CMK (cell line): ENCODE data around the gene ANKS1A.

ENCODE experiments used
- DNase-seq: peaks from one replicate; pipeline ENCODE4 v3.0.0-alpha.2; 2010; ENCODE audit warnings: low read depth

The ANKS1A gene

DNA sequence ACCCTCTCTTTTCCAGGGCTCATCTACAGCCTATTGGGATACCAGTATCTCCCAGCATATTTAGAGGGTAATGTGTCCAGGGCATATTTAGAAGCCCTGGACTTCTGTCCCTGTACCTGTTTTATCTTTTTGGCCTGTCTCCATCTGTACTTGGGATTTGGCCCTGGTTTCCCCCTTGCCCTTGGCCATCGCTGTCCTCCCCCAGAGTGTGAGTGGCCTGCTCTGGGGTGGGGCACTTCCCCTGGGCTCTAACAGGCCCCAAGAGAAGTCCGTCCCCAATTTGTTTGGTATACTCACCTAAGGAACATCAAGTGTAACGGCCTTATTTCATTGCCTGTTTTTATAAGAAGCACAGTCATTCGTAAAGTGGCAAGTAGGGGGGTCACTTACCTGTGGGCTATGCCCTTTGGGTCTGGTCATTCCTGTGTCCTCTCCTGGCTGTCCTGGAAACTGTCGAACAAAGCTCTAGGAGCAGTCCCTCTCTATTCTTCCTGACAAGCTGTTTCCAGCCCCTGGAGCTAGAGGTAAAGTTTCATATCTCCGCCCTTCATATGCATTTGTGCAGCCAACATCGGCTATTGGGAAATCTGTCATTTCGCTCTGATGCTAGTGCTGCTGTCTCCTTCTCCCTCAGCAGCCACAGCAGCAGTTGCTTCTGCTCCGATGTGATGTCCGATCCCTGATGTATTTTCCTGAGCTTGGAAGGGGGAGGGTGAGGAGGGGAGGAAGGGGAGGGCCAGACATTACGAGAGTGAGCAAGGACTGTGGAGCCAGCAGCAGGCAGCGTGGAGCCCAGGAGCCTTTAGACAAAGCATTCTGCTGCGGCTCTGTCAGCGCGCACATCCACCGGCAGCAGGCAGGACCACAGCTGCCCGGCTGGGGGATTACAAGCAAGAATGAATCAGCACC, 168.6 kb downstream of the ANKS1A start:
- no peak for DNase-seq

DNA sequence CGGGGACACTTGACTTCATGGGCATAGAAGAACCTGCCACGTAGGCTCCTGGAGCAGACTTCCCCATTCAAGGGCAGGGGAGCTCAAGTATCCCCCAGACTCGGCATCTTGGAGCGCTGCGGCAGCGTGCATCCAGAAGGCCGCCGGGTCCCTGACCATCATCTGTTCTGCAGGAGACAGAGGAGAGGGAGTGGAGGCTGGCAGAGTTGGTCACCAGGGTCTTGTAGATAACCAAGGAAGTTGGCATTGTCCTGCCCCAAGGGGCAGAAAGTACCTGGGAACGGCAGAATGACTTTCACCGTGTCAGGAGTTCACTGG, 169.3 kb downstream of the ANKS1A start:
- no peak for DNase-seq

DNA sequence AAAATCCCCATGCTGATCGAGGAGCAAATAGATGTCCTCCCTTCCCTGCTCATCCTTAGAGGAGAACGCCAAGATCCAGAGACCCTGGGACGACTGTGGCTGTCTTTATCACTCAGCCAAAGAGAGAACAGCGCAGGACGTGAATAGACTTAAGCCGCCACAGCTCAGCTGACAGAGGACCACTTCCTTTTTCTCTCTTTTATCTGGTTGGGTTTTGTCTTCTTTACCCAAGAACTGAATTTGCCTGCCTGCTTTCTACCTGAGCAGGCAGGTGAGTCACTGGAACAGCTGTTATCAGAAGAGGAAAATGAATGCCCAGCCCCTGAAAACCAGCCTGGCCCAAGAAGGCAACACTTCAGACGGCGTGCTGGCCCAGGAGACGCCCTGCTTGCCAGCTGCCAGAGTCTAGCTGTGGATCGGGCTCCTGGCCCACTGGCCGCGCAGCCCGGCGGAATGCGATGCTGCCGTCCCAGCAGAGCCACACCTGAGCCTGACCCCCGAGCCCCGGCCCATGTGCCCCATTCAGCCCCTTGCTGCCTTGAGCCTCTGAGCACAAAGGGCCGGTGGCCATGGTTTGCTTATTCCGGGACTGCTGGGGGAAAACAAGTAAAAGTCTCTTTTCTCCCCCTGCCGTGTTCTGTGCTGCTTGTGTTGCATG, 169.9 kb downstream of the ANKS1A start:
- DNase-seq = no peak

DNA sequence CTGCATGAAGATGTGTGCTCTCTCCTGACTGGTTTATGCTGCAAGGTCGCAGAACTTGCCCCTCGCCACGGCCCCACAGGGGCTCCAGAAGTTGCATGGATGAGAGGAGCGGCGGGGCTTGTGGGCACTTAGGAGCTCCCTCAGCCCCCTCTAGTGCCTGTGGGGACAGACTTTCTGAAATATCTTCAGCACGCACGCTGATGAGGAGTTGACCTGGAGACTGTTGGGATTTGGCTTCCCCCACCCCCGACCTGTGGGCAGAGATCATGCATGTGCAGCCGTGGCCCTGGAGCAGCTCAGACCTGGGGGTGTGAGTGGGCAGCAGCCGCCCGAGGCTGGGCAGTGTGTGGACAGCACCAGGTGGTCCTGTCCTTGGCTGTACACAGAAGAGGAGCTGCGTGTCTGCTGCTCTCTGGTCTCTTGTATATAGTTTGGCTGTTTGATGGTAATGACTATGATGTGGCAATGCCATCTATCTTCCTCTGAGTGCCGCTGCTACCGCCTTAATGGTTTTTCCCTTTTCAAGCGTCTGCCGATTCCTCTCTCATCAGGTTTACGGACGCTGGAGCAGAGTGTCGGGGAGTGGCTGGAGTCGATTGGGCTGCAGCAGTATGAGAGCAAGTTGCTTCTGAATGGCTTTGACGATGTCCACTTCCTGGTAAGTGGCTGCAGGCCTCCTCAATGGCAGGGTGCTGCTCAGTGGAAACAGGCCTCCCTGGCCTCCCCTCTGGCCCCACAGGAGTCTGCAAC, 170.7 kb downstream of the ANKS1A start:
- DNase-seq = no peak

DNA sequence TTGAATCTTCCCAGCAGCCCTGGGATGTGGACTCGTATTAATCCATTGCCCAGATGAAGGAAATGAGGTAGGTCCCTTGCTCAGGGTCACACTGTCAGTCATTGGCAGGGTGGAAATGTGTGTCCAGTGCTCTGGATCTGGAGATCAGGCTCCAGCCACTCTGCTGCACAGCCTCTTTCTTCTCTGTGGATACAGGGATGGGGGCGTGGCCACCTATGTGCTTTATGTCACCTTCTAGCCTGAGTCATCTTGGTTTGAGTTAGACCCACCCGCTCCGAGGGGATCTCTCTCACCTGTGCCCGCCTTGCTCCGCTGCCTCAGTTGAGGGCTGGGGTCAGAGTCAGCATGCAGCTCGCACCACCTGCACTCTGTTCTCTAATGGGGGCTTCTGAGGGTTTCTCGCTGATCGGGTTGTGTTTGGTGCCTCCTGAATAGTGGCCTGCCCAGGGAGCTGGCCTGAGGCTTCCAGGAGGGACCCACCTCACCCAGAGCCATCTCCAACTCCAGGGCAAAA, 172.1 kb downstream of the ANKS1A start:
- no peak for DNase-seq

DNA sequence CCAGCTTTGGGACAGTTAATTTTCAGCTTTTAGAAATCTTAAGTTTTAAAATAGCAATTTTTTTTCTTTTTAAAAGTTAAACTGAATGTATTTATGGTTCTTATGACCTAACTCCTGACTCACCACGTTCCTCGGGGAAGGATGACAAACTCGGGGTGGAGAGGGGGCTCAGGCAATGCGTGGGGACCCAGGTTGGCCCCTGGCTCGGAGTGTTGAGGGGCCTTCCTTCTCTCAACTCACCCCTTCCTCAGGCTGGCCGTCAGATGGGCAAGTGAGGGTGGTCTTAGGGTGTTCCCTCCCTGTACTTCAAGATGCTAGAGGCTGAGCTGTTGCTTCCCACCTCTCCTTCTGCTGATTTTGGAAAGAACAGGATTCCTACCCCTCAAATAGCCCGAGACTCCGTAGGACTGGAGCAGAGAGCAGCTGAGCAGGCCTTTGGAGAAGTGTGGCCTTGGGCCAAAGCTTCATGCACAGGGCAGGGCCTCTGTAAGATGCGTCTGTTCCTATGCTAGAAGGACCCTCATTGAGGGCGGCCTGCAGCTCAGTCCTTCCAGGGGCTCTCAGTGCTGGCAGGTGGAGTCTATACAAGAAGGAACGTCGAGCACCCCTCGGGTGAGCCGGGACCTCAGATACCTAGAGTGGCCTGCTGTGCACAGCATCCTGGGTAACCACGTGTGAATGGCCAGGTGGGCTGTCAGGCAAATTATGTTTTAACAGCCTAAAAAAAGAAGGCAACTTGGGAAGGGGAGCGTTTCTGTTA, 172.8 kb downstream of the ANKS1A start:
- no peak for DNase-seq

DNA sequence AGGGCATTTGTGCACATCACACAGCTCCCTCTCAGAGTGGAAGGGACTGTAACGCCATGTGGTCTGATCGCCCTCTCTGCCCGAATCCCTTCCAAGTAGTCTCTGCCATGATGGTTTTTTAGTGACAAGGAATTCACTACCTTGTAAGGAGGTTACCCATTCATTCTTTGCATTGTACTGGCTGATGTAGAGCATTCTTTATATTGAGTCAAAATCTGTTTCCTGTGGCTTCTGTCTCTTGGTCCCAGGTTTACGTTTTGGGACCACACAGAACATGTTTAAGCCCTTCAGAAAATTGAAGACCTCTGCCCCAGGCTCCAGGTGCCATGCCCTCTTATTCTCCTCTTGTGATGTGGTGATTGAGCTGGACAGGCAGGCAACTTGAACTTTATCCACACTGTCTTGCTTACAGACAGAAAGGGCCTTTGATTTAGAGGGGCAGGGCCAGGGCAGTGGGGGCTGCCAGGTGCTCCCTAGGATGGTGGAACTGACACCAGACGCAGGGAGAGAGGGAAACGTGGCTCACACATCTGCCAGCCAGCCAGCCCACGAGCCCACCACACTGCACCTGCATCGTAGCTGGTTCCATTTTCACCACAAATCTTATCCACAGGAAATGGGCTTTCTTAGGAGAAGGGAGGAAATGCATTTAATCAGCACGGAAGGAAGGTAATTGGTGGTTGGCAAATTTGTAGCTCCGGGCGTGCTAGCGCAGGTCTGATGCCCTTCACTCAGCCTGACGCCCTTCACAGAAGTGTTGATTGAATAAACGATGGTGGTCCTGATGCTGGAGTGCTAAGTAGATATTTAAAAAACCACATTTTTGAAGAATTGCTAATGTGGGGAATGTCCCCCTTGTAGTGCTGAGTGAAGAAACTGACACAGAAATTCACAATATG, 173.9 kb downstream of the ANKS1A start:
- DNase-seq = no peak

DNA sequence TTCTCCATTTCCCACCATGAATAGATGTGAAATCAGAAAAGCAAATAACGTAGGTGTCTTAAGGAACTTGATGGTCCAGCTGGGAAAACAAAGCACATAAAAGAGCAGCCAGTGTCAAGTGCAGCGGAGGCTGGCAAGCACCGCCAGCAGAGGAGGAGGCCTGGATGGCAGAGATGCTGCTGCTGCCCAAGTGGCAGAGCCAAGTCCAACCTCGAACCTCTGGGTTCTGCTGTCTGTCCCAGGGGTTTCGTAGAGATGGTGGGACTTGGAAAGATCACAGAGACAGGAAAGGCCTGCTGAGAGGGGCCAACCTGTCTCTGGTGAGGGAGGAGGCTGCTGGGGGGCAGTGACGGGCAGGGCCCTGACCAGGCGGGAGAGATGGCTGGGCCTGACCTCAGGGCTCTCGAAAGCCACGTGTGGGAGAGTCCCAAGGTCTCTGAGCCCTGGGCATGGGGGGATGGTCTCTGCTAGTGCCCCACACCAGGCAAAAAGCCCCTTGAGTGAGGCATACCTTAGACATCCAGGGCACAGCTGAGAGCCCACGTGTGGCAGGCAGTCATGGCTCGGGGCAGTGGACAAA, 174.7 kb downstream of the ANKS1A start:
- no peak for DNase-seq

DNA sequence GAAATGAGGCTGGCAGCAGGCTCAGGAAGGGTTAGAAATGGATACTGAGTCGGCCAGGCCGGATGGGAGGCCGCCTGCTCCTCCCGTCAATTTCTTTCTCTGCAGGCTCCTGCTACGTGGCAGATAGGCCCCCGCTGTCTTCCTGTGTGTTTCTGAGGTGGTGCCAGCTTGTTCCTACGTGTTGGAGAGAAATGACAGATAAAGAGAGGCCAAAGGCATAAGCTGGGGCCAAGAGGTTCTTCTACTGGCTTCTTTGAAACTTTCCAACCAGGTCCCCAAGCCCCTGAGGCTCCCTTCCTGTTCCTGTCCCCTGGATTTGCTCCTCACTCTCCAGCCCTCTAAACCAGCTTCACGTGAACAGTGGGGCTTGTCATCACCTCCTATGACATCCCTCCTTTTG, 175.2 kb downstream of the ANKS1A start:
- no peak for DNase-seq

DNA sequence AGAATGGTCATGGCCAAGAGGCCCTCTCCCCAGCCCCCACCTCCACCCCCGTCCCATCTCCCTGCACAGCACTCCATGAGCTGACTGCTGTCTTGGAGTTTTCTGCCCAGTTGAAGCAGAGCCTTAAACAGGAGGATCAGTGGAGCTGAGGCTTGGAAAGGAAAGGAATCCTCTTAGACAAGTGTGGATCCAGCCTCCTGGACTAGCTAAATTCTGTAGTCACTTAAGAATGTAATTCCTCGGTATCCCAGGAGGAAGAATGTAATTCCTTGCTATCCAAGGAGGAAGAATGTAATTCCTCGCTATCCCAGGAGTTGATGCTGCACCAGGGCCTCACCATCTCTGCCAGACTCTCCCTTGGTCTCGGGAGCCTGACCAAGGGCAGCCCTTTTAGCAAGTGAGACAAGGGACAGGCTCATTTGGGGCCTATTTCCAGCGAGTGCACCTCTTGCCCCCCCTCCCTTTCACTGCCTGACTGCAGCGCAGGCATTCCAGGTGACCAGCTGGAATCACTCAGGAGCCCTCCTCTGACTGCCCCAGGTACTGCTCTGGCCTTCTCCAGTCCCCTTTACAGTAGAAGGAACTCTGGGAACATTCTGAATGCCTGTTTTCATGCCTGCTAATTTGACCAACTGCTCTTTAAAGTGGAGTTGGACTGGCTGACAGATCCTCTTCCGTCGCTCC, 175.8 kb downstream of the ANKS1A start:
- no peak for DNase-seq

DNA sequence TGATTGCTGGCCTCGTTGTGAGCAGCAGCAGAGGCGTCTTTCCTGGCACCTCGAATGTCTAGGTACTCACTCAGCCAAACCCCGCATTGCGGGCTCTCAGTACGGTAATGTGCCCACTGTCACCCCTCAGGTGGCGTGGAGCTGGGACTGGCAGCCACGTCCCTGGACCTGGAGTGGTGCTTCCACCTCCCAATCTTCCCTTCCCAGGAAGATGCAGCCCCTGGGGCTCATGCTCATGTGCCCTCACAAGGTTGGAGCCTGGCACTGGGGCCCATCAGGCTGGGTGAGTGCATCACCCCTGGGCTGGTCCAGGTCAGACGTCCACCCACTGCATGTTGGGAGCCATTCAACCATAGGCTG, 176.4 kb downstream of the ANKS1A start:
- no peak for DNase-seq

DNA sequence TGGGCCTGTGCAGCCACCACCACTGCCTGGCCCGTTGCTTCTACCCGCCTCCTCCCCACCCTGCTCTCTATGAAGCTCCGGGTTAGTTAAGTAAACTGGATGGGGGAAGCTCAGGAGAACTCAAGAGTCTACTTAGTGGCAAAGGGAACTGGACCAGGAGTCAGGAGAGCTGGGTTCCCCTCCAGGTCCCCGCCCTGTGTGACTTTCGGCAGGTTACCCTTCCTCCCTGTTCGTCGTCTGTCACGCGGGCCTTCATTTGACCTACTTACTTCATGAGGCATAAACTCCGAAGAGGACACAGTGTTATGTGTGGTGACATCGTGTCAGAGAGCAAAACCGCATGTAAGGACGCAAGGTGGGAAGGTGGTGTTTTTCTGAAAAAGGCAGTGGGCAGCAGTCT, 176.8 kb downstream of the ANKS1A start:
- no peak for DNase-seq

DNA sequence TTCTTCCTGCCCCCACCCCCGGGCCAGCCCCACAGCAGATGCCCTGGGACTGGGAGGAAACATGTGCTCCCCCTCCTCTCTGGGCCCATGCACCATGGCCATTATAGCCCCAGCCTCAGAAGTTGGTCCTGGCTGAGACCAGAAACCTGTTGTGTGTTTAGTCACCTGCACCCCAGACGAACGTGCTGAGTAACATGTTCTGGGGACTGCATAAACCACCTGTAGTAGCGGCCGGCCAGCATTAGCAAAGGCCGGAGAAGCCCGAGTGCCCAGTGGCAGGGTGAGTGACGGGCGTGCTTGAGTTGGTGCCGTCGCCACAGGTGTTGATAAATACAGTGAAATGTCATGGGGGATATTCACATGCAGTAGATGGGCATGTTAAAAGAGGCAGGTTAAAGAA, 178.2 kb downstream of the ANKS1A start:
- DNase-seq = no peak

DNA sequence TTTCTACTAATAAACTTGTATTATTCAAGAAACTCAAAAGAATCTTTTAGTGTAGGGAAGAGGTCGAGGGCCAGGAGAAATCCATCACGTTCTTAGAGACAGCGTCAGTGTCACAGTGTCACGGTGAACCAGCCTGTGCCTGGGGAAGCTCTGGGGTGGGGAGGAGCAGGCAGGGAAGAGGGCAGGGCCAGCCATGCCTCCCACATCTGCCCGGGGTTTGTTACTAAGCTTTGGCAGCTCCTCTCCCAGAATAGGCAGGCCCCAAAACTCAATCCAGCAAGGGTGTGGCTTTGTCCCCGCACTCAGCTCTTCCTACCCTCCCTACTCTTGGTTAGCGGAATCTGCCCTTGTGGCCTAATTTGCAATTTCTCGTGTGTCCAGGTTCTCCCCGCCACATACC, 179.2 kb downstream of the ANKS1A start:
- no peak for DNase-seq

DNA sequence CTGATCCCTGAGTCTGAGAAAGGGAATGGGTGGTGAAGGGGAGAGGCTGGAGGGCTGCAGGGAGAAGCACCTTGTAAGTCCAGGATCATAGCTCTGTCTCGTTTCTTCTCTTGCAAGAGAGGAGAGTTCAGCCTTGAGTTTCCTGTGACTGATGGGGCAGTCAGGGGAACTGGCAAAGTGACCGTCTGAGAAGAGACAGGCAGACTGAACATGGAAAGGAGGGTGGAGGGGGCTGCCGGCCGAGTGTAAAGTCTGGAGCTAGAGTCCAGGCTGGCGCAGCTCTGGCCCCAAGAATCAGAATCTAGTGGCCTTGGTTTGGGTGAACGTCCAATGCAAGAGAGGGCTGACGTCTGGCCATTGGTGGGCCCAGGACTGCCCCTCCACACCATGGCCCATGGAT, 179.6 kb downstream of the ANKS1A start:
- DNase-seq = no peak

DNA sequence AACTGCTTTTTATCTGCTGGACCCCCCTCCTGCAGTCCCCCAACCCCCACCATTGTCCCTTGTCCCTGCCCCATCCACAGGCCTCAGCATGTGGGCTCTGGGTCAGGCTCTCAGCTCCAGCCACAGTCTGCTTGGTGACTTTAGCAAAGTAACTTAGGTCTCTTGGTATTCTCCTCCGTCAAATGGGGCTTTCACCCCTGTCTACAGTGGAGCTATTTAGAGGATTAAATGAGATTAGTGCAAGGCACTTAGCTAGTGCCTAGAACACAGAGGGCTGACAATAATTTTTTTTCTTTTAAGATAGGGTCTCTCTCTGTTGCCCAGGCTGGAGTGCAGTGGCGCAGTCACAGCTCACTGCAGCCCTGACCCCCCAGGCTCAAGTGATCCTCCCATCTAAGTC, 180.2 kb downstream of the ANKS1A start:
- DNase-seq = no peak

DNA sequence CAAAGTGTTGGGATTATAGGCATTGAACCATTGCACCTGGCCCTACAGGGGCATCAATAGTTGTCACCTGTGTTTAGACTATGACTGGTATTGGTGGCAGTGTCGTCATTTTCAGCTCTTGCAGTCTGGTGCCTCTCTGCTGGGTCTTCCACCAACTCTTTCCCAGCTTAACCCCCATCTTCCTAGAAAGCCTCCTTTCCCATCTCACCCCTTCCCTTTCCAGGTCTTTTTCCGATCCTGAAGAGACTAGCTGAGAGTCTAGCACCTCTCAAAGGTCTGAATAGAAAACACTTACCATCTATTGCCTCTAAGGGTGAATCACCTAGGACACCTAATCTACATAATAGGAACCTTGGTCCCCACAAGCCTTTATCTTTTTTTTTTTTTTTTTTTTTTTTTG, 181.1 kb downstream of the ANKS1A start:
- DNase-seq = no peak

DNA sequence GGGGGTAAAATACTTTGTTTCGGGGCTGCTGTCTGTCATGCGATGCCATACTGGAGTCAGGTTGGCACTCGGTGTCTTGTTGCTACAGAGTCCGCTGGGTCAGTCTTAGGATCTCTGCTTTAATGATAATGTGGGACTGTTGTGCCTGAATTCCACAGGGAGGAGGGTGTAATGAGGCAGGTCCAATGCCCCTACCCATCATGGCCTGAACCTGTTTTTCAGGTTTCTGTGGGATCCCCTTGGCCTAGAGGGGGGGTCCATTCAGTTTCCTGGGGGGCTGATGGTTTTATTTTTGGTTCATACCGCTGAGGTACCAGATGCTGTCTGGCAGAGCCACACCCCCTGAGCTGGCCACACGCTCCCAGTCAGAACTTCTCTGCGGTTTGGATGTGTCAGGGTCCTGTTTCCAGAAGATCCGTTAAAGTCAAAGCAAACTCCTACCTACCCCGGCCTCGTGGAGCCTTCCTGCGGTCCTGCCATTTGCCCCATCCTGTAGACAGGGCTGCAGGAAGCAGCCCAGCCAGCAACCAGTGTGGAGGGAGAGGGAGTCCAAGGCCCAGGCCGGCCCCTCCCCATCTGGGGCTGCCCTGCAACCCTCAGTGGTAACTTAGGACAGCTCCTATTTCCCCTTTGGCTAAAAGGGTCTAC, 182.4 kb downstream of the ANKS1A start:
- DNase-seq = no peak

DNA sequence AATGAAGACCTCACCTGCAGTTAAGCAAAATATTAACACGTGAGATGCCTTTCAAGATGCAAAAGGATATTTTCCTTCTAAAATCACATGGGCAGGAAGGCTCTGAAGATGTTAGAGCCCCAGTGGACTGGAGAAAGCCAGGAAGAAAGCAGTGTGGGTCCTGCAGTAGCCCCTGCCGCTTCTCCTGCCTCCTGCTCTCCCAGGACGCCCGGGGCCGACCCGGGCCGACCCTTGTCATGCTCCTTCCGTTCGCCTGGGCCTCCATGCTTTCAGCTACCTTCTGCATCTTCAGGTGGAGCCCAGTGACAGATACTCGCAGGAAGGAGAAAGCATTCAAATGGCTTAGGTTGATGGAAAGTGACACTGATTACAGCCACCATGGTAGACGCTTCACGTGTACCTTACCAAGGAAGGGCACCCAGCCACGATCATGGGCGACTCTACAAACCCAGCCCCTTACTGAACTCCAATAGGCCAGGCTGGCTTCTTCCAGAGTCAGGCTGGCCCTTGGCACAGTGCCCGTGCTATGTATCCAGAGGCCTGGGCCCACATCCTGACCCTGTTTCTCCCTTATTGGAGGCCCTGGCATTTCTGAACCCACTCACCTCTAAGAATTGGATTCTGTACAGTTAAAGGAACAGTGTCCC, 183.1 kb downstream of the ANKS1A start:
- no peak for DNase-seq
